Activated T-cell treated with anti-CD3 and anti-CD28 coated beads, Interleukin-2, amount 50 U/mL, for 4 hours (primary cell): Measurements from ENCODE around the gene DYNC1I1. TPM values are rescaled to one million over a fixed set of nuclear protein-coding genes. Genes with fewer than 3 reads are reported as not detected.

Source experiments
- ATAC-seq, 2 donors: fragments of 200-7000 bp; cut with Tn5 transposase; one replicate each; pipeline ENCODE4 v1.10.0; 2021
- DNase-seq: peaks from one replicate; pipeline ENCODE4 v3.0.0-alpha.2; 2020
- H3K27me3 Mint-ChIP-seq: one replicate; pipeline ENCODE4 v1.8.0; 2021; ENCODE audit warnings: low read depth, mixed read lengths
- H3K36me3 Mint-ChIP-seq: one replicate; pipeline ENCODE4 v1.8.0; 2022; ENCODE audit warnings: mixed read lengths; ENCODE audit not compliant: insufficient read depth
- H3K4me1 Mint-ChIP-seq: one replicate; pipeline ENCODE4 v1.8.0; 2021; ENCODE audit warnings: low read depth, mixed read lengths
- H3K4me3 Mint-ChIP-seq: one replicate; pipeline ENCODE4 v1.8.0; 2021; ENCODE audit warnings: mild to moderate bottlenecking, moderate library complexity, mixed read lengths
- H3K9me3 Mint-ChIP-seq: one replicate; pipeline ENCODE4 v1.8.0; 2021; ENCODE audit warnings: mixed read lengths
- total RNA-seq, 3 donors: library from RNA; stranded (reverse); gene quantifications; one replicate each; pipeline ENCODE4 v1.2.1, GENCODE V29; 2021

DYNC1I1 gene
- total RNA-seq, 3 donors from 2014 or later, result not detected

DNA sequence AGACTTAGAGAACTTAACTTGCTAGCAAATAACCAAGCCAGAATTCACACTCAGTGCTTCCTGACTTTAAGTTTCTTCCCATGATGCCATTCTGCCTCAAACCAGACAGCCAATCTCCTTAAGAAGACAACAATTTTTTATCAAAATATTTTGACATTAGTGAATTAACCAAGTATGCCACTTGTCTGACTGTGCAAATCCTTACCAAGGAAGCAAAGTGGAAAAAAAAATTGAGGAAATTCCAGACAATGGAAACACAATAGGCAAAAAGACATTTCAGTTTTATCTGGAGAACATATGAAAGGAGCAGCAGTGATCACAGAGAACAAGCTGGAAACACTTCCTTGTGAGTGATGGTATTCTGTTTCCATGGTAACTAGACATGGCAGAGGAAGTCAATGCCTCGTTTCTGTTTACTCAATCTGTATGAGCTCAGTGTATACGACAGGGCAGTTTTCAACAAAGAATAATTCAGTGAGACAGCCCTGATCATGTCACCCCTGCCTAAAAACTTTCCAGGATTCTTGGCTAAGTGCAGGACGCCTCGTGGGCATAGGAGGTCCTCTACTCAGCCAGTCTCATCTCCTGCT lies 114.2 kb downstream of the DYNC1I1 start:
- ATAC-seq (no peak), DNase-seq (no peak)
- Mint-ChIP-seq H3K9me3 (no peaks in the 10 kb centered on the region), H3K27me3 (peaks cover 5% of the 10 kb centered on the region), H3K4me1 (no peaks in the 10 kb centered on the region), H3K4me3 (no peak overlapping the region), H3K36me3 (no peaks in the 10 kb centered on the region)

DNA sequence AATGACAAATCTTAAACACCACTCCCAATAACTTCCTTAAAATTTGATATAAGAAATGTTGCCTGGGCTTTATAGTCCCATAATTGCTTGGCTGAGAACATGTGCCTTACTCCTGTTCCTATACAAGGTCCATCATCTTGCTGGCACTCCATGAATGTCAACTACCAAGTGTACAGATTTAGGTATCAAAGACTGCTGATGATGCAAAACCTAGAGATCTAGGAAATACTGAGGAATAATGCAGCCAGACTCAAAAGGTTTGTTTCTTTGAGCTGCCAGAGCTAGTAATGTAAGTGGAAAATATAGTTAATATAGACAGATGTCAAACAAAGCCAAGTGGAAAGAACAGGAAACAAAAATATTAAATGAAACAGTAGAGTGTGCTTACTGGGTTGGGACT lies 121.1 kb downstream of the DYNC1I1 start:
- peaks cover 2% of the 10 kb centered on the region for H3K27me3 Mint-ChIP-seq

DNA sequence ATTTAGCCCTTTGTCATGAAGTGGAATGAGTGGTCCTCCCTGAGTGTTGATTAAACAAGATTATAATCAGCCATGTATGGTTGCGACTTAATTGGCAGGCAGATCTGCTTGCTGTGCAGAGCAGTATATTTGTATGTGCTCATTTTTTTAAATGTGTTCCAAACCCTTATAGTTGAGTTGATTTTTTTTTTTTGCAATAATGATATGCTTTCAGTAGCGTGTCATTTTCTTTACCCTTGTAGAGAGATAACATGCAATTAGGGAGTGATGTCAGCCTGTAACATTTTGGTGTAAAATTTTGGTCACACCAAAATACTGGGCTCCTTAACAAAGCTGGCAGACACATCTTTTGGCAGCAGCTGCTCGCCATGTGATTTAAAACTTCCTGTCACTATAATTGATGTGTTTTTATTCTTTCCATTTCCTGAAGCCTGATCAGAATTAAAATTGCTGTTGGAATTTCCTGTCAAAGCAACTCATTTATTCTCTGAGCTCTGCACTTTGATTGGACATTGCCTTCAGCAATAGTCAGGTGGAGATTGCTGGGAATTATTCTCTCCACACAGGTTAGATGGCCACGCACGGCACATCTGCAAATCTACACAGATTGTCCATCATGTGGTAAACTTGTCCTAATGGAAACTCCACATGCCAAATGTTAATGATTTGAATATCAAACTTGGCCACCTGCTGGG lies 125.3 kb downstream of the DYNC1I1 start:
- Mint-ChIP-seq H3K36me3 (no peaks in the 10 kb centered on the region), H3K4me3 (no peak overlapping the region), H3K9me3 (no peaks in the 10 kb centered on the region), H3K4me1 (no peaks in the 10 kb centered on the region), H3K27me3 (peaks cover 2% of the 10 kb centered on the region)
- ATAC-seq (no peak), DNase-seq (no peak)

More for the DNA sequence above, 121.1 kb downstream of the DYNC1I1 start:
- H3K36me3 Mint-ChIP-seq, result no peaks in the 10 kb centered on the region
- ATAC-seq, result no peak
- H3K4me1 Mint-ChIP-seq, result no peaks in the 10 kb centered on the region
- no peaks in the 10 kb centered on the region for H3K9me3 Mint-ChIP-seq
- no peak for DNase-seq
- H3K4me3 Mint-ChIP-seq, result no peak overlapping the region

GRCh38 chr7:95899919-95900513 lies 127.7 kb downstream of the DYNC1I1 start:
- no peak overlapping the region for H3K4me3 Mint-ChIP-seq
- no peaks in the 10 kb centered on the region for H3K36me3 Mint-ChIP-seq
- ATAC-seq (no peak), DNase-seq (no peak)
- H3K4me1 Mint-ChIP-seq, result no peaks in the 10 kb centered on the region
- no peaks in the 10 kb centered on the region for H3K9me3 Mint-ChIP-seq
- H3K27me3 Mint-ChIP-seq, result peaks cover 6% of the 10 kb centered on the region

GRCh38 chr7:95901006-95901405 lies 128.7 kb downstream of the DYNC1I1 start:
- no peaks in the 10 kb centered on the region for H3K36me3 Mint-ChIP-seq
- no peak overlapping the region for H3K4me3 Mint-ChIP-seq
- H3K27me3 Mint-ChIP-seq, result peaks cover 6% of the 10 kb centered on the region
- no peak for ATAC-seq
- DNase-seq, result no peak
- H3K9me3 Mint-ChIP-seq, result no peaks in the 10 kb centered on the region
- H3K4me1 Mint-ChIP-seq, result no peaks in the 10 kb centered on the region

DNA sequence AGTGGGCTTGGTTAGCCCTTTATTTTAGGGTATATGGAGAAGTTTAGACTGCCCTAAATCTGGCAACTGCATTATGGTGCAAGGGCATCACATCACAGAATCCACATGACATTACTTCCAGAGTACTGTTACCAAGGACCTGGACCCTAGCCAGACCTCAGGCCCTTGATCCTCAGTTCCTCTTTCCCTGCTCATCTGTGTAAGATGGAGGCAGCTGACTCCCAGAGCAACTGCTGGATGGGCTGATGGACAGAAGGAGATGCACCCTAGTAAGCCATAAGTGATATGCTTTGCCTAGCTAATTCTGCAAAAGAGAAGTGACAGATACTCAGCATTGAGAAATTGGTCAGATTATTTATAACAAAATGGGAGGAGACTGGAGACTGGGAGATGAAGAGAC lies 131.7 kb downstream of the DYNC1I1 start:
- DNase-seq, result no peak
- Mint-ChIP-seq H3K4me1 (no peaks in the 10 kb centered on the region), H3K36me3 (no peaks in the 10 kb centered on the region), H3K27me3 (peaks cover 12% of the 10 kb centered on the region), H3K4me3 (no peak overlapping the region), H3K9me3 (no peaks in the 10 kb centered on the region)
- no peak for ATAC-seq

DNA sequence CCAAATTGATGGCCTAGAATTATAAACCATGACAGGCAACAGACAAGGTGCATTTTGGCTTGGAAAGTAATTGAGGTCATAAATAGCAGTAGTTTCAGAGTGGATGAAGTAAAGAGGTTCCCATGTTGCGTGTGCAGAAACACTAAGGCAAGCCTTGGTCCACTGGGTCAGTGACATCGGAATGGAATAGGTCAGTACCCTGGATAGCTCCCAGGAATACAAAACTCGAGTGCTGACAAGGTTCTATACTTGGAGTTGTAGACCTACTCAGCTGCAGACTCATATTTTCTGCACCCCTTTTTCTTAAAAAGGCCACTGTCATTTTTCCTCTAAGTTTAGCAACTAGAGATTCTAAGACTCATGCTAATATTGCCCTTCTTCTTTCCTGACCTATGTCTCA lies 132.8 kb downstream of the DYNC1I1 start:
- H3K9me3 Mint-ChIP-seq, result no peaks in the 10 kb centered on the region
- no peaks in the 10 kb centered on the region for H3K36me3 Mint-ChIP-seq
- H3K4me3 Mint-ChIP-seq, result no peak overlapping the region
- no peak for DNase-seq
- H3K4me1 Mint-ChIP-seq, result no peaks in the 10 kb centered on the region
- no peak for ATAC-seq
- H3K27me3 Mint-ChIP-seq, result peaks cover 15% of the 10 kb centered on the region

GRCh38 chr7:95906851-95907250 lies 134.5 kb downstream of the DYNC1I1 start:
- Mint-ChIP-seq H3K27me3 (peaks cover 15% of the 10 kb centered on the region), H3K4me3 (no peak overlapping the region), H3K9me3 (no peaks in the 10 kb centered on the region)

GRCh38 chr7:95907337-95907736 lies 135.0 kb downstream of the DYNC1I1 start:
- peaks cover 15% of the 10 kb centered on the region for H3K27me3 Mint-ChIP-seq
- no peak overlapping the region for H3K4me3 Mint-ChIP-seq
- ATAC-seq, result no peak
- no peaks in the 10 kb centered on the region for H3K4me1 Mint-ChIP-seq
- no peaks in the 10 kb centered on the region for H3K9me3 Mint-ChIP-seq
- no peaks in the 10 kb centered on the region for H3K36me3 Mint-ChIP-seq
- DNase-seq, result no peak

More at GRCh38 chr7:95906851-95907250, 134.5 kb downstream of the DYNC1I1 start:
- ATAC-seq, result no peak
- Mint-ChIP-seq H3K4me1 (no peaks in the 10 kb centered on the region), H3K36me3 (no peaks in the 10 kb centered on the region)
- no peak for DNase-seq

DNA sequence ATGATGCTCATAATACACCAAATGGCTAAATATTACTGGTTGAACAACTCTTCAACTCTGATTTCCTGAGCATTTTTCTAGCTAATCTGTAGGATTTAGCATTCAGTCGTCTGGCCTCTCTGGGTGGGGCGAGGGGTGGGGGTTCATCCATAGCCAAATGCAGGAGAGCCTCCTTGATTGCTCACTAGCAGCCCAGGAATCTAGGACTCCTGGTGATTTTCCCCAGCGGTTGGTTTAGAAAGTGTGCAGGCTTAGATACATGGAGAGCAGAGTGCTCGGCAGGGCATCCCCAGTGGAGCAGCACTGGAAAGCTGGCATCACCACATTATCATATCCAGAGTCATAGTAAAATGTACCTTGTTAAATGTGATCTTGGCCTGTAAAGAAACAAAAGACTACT lies 136.1 kb downstream of the DYNC1I1 start:
- Mint-ChIP-seq H3K4me1 (no peaks in the 10 kb centered on the region), H3K27me3 (peaks cover 15% of the 10 kb centered on the region), H3K9me3 (no peaks in the 10 kb centered on the region), H3K36me3 (no peaks in the 10 kb centered on the region), H3K4me3 (no peak overlapping the region)
- ATAC-seq (no peak), DNase-seq (no peak)

- ATAC-seq, result no peak
- Mint-ChIP-seq H3K4me3 (no peak overlapping the region), H3K27me3 (peaks cover 20% of the 10 kb centered on the region), H3K9me3 (no peaks in the 10 kb centered on the region), H3K4me1 (no peaks in the 10 kb centered on the region), H3K36me3 (no peaks in the 10 kb centered on the region)
- DNase-seq, result no peak
Measured at GRCh38 chr7:95910341-95910740, 138.0 kb downstream of the DYNC1I1 start.

- Mint-ChIP-seq H3K4me3 (no peak overlapping the region), H3K4me1 (no peaks in the 10 kb centered on the region), H3K27me3 (peaks cover 17% of the 10 kb centered on the region), H3K36me3 (no peaks in the 10 kb centered on the region), H3K9me3 (no peaks in the 10 kb centered on the region)
- ATAC-seq, result no peak
- no peak for DNase-seq
Measured at GRCh38 chr7:95915731-95916130, 143.4 kb downstream of the DYNC1I1 start.

- Mint-ChIP-seq H3K9me3 (no peaks in the 10 kb centered on the region), H3K36me3 (no peaks in the 10 kb centered on the region), H3K4me1 (no peaks in the 10 kb centered on the region), H3K27me3 (peaks cover 17% of the 10 kb centered on the region), H3K4me3 (no peak overlapping the region)
- ATAC-seq, result no peak
- peak; percentile 72 for DNase-seq
Measured at GRCh38 chr7:95916573-95917297, 144.4 kb downstream of the DYNC1I1 start.

DNA sequence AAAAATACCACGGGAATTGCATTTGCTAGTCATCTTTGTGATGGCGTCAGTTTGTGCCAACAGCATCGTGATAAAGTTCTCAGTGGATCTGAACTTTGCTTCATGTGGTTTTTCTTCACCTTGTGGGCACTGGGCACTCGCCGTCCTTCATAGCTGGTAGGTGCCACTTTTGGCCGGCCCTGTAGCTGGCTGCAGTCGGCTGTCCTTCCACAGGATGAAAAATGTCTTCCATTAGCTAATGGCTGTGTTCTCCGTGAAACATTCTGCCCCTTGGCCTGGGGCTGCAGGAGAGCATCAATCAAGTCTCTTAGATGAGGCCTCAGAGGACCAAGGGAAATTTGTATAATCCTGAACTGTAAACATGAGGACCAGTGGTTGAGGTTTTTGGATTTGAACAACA lies 145.3 kb downstream of the DYNC1I1 start:
- Mint-ChIP-seq H3K4me3 (no peak overlapping the region), H3K4me1 (no peaks in the 10 kb centered on the region), H3K9me3 (no peaks in the 10 kb centered on the region), H3K36me3 (no peaks in the 10 kb centered on the region), H3K27me3 (peaks cover 17% of the 10 kb centered on the region)
- no peak for DNase-seq
- ATAC-seq, result no peak
